Natural killer cell (primary cell): ENCODE measurements around the gene ARSG. TPM values are rescaled to one million over a fixed set of nuclear protein-coding genes. Genes with fewer than 3 reads are reported as not detected.
A peak's percentile ranks its signal among the peaks of the same experiment; 100 is the strongest.

Experiments
- ATAC-seq, 3 donors: fragments of 150-1000 bp in 2 of 3; fragments of 200-7000 bp in 1 of 3; cut with Tn5 transposase; 1 replicate in 1 of 3; 2 replicates in 2 of 3; pipeline ENCODE4 v1.10.0; 2021; ENCODE audit warnings: mild to moderate bottlenecking in 2 of 3, moderate library complexity in 2 of 3
- DNase-seq, 2 donors: peaks; one replicate each; pipeline versions ENCODE4 v3.0.0 to v3.0.0-alpha.2; 2013 to 2021; ENCODE audit warnings: mixed read lengths in 1 of 2
- H3K27ac ChIP-seq: one replicate; pipeline ENCODE4 v1.5.1; 2013; ENCODE audit warnings: mild to moderate bottlenecking, low read length
- H3K27me3 ChIP-seq: one replicate; pipeline ENCODE4 v1.6.1; 2013; ENCODE audit warnings: low read length; ENCODE audit not compliant: control insufficient read depth, insufficient read depth
- H3K36me3 ChIP-seq: one replicate; pipeline ENCODE4 v1.6.1; 2013; ENCODE audit warnings: low read length; ENCODE audit not compliant: control insufficient read depth, insufficient read depth
- H3K4me1 ChIP-seq: one replicate; pipeline ENCODE4 v1.6.1; 2013; ENCODE audit warnings: low read length; ENCODE audit not compliant: control insufficient read depth, insufficient read depth
- H3K4me3 ChIP-seq: one replicate; pipeline ENCODE4 v1.5.1; 2013; ENCODE audit warnings: low read length
- H3K9me3 ChIP-seq: one replicate; pipeline ENCODE4 v1.6.1; 2013; ENCODE audit warnings: low read length; ENCODE audit not compliant: control insufficient read depth, insufficient read depth
- H3K27ac Mint-ChIP-seq, 2 donors: one replicate each; pipeline ENCODE4 v1.8.0; 2022; ENCODE audit warnings: mild to moderate bottlenecking in 2 of 2, mixed read lengths in 2 of 2, moderate library complexity in 1 of 2
- H3K27me3 Mint-ChIP-seq, 2 donors: one replicate each; pipeline ENCODE4 v1.8.0; 2022; ENCODE audit warnings: low read depth in 2 of 2, mixed read lengths in 2 of 2
- H3K36me3 Mint-ChIP-seq: one replicate; pipeline ENCODE4 v1.8.0; 2022; ENCODE audit warnings: mixed read lengths
- H3K4me1 Mint-ChIP-seq, 2 donors: one replicate each; pipeline ENCODE4 v1.8.0; 2022; ENCODE audit warnings: mixed read lengths in 2 of 2
- H3K4me3 Mint-ChIP-seq: one replicate; pipeline ENCODE4 v1.8.0; 2022; ENCODE audit warnings: mild to moderate bottlenecking, moderate library complexity, mixed read lengths
- H3K9me3 Mint-ChIP-seq, 2 donors: one replicate each; pipeline ENCODE4 v1.8.0; 2022; ENCODE audit warnings: mixed read lengths in 2 of 2
- WGBS: methylation state at CpG from one replicate; pipeline ENCODE4 v1.1.7; 2013; ENCODE audit warnings: missing lambda C conversion rate; ENCODE audit not compliant: insufficient coverage; 5-methylcytosine and 5-hydroxymethylcytosine counted together
- intact Hi-C: fragments of 100-400 bp; cut with micrococcal nuclease; formaldehyde crosslinking; loops from one replicate; pipeline ENCODE4 v1.14.2; 2022
- total RNA-seq, 4 donors: library from RNA; stranded (reverse); fragments of 120-200 nt in 1 of 4; gene quantifications; one replicate each; pipeline versions ENCODE4 v1.2.3 to v1.2.4, GENCODE V29; 2013 to 2022
- TF ChIP-seq, protein P1 (sequence below): fragments of 200-600 bp; IDR thresholded peaks from one replicate; pipeline ENCODE4 v1.8.0; 2022; ENCODE audit warnings: antibody characterized with exemption

ARSG gene
- total RNA-seq, 3 donors from 2014 or later (not counting 1 experiment from before 2014, with no cell fraction given) = 34.8 to 52.3 (median 39.3) TPM

DNA sequence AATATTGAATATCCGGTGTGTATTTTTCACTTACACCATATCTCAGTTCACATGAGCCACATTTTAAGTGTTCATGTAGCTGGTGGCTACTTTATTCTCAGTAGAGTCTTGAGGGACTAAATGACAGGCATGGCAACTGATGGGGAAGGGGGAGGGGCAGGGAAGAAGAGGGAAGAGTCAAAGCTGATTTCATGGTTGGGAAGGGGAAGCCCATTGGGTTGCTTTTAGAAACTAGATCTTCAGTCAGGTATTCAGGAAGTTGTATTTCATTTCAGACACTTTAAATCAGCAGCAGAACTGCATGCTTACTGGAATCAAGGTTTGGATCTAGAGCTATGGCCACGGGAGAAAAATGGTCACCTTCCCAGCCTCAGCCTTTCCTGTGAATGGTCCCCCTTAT lies 168.9 kb downstream of the ARSG start:
- no peak overlapping the region for H3K4me3 ChIP-seq

DNA sequence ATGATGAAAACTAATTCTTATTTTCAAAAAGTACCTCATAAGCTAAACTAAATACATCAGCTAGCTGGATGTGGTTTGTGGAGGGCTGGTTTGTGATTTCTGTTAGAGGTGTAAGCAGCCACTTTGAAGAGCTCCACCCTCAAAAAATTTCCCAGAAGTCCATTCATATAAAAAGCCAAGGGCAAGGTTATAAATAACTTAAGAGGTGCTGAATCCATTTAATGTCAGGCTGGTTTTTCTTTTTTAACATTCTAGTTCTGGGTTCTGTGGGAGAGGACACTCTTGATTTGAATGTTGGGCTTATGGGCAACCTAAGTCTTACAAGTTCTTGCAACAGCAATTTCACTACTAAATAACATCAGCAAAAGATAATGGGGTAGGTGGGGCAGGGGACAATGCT lies 169.4 kb downstream of the ARSG start:
- no peaks in the 10 kb centered on the region for H3K9me3 Mint-ChIP-seq
- ATAC-seq (peak in 2 of 3 donors; percentile 9 to 14), DNase-seq (peak; percentile 25 to 81)
- TF ChIP-seq, protein P1, sequence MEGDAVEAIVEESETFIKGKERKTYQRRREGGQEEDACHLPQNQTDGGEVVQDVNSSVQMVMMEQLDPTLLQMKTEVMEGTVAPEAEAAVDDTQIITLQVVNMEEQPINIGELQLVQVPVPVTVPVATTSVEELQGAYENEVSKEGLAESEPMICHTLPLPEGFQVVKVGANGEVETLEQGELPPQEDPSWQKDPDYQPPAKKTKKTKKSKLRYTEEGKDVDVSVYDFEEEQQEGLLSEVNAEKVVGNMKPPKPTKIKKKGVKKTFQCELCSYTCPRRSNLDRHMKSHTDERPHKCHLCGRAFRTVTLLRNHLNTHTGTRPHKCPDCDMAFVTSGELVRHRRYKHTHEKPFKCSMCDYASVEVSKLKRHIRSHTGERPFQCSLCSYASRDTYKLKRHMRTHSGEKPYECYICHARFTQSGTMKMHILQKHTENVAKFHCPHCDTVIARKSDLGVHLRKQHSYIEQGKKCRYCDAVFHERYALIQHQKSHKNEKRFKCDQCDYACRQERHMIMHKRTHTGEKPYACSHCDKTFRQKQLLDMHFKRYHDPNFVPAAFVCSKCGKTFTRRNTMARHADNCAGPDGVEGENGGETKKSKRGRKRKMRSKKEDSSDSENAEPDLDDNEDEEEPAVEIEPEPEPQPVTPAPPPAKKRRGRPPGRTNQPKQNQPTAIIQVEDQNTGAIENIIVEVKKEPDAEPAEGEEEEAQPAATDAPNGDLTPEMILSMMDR = no peak
- Histone ChIP-seq H3K4me3 (no peak overlapping the region), H3K27me3 (no peaks in the 10 kb centered on the region), H3K4me1 (peaks cover 46% of the 10 kb centered on the region), H3K36me3 (no peaks in the 10 kb centered on the region), H3K9me3 (no peaks in the 10 kb centered on the region), H3K27ac (peak overlapping the region; percentile 73)
- intact Hi-C loops = loop anchor here (1.0 to 5.0 kb wide), 4 partner anchors 52 to 403 kb away; partner anchors contain the start of genes AMZ2 and PRKAR1A
- peaks cover 66 to 75% of the 10 kb centered on the region in 2 donors for H3K4me1 Mint-ChIP-seq
- H3K27me3 Mint-ChIP-seq = no peaks in the 10 kb centered on the region
- peak overlapping the region; percentile 94 to 97 for H3K27ac Mint-ChIP-seq
- peak overlapping the region; percentile 79 for H3K4me3 Mint-ChIP-seq
- H3K36me3 Mint-ChIP-seq = no peaks in the 10 kb centered on the region

More for the DNA sequence above, 168.9 kb downstream of the ARSG start:
- Histone ChIP-seq H3K36me3 (no peaks in the 10 kb centered on the region), H3K27me3 (no peaks in the 10 kb centered on the region), H3K27ac (peak overlapping the region; percentile 73), H3K9me3 (no peaks in the 10 kb centered on the region), H3K4me1 (peaks cover 46% of the 10 kb centered on the region)
- H3K4me1 Mint-ChIP-seq = peaks cover 71 to 75% of the 10 kb centered on the region in 2 donors
- ATAC-seq (no peak), DNase-seq (peak in 1 of 2 donors; percentile 36)
- H3K27me3 Mint-ChIP-seq = no peaks in the 10 kb centered on the region
- H3K4me3 Mint-ChIP-seq = peak overlapping the region; percentile 79
- intact Hi-C loops = loop anchor here (2.0 to 5.0 kb wide), 3 partner anchors 103 to 403 kb away; partner anchors contain the start of gene AMZ2
- WGBS = 27% methylated on average over 1 of the region's 2 CpGs
- H3K36me3 Mint-ChIP-seq = no peaks in the 10 kb centered on the region
- no peaks in the 10 kb centered on the region for H3K9me3 Mint-ChIP-seq
- TF ChIP-seq, protein P1 = no peak
- H3K27ac Mint-ChIP-seq = peak overlapping the region; percentile 94 to 97

DNA sequence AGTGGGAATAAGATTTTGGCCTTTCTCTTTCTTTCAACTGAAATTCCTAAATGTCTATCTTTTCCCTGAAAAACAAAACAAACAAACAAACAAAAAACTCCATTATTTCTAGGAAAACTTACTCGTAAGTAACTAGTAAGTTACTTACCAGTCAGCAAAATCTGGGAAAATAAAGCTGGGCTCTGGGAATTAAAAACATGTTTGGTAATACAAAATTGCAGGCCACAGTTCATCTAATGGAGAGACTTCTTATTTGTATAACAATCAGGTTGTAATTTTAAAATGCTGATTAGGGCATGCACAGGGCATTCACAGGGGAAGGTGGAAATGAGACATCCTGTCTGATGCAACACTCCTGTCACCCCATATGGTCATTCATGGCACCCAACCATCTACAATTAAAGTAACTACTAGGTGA lies 169.8 kb downstream of the ARSG start:
- no CpG with 5 or more reads among the region's 1 CpG for WGBS
- intact Hi-C loops = loop anchor here (1.0 to 5.0 kb wide), 4 partner anchors 51 to 404 kb away; partner anchors contain the start of genes AMZ2 and PRKAR1A
- peak overlapping the region; percentile 73 for H3K27ac ChIP-seq
- Mint-ChIP-seq H3K36me3 (no peaks in the 10 kb centered on the region), H3K4me1 (peaks cover 62 to 75% of the 10 kb centered on the region in 2 donors), H3K27ac (peak overlapping the region; percentile 94 to 97), H3K9me3 (no peaks in the 10 kb centered on the region), H3K4me3 (peak overlapping the region; percentile 79), H3K27me3 (no peaks in the 10 kb centered on the region)
- no peaks in the 10 kb centered on the region for H3K36me3 ChIP-seq
- TF ChIP-seq, protein P1 = no peak
- H3K27me3 ChIP-seq = no peaks in the 10 kb centered on the region
- no peaks in the 10 kb centered on the region for H3K9me3 ChIP-seq
- DNase-seq (peak in 1 of 2 donors; percentile 34), ATAC-seq (no peak)
- H3K4me1 ChIP-seq = peaks cover 44% of the 10 kb centered on the region
- H3K4me3 ChIP-seq = no peak overlapping the region

DNA sequence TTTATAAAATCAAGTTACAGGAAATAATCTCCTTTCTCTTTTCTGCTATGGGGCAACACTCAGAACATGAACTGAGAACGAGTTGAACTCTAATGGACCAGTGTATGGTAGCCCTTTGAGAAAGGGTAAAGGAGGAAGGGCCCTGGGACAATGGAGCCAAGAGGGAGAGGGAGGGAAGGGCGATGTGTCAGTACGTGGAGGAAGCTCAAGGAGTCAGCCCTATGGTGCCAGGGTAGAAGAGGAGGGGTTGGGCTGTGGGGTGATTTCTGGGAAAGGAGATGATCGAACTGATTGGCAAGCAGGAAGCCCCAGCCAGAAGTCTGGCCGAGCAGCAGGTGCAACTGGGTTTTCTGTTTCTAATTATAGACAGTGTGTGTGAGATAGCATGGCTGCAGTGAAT lies 170.3 kb downstream of the ARSG start:
- Histone ChIP-seq H3K9me3 (no peaks in the 10 kb centered on the region), H3K36me3 (no peaks in the 10 kb centered on the region), H3K4me1 (peaks cover 40% of the 10 kb centered on the region), H3K27me3 (no peaks in the 10 kb centered on the region), H3K27ac (peak overlapping the region; percentile 58), H3K4me3 (no peak overlapping the region)
- peaks cover 57 to 71% of the 10 kb centered on the region in 2 donors for H3K4me1 Mint-ChIP-seq
- H3K9me3 Mint-ChIP-seq = no peaks in the 10 kb centered on the region
- H3K27ac Mint-ChIP-seq = peak overlapping the region; percentile 94 to 97
- intact Hi-C loops = loop anchor here (1.0 to 5.0 kb wide), 4 partner anchors 51 to 404 kb away; partner anchors contain the start of genes AMZ2 and PRKAR1A
- no peaks in the 10 kb centered on the region for H3K27me3 Mint-ChIP-seq
- H3K4me3 Mint-ChIP-seq = peak overlapping the region; percentile 79
- ATAC-seq = no peak
- peak in 1 of 2 donors; percentile 20 for DNase-seq
- WGBS = 20% methylated on average over 5 of the region's 5 CpGs
- no peaks in the 10 kb centered on the region for H3K36me3 Mint-ChIP-seq
- TF ChIP-seq, protein P1 = no peak
